Heart left ventricle (tissue), 16 donors: Measurements from ENCODE around the gene HSD11B2. TPM values are rescaled to one million over a fixed set of nuclear protein-coding genes. Genes with fewer than 3 reads are reported as not detected.

Experiments used
- ATAC-seq, 4 donors: fragments of 200-7000 bp; cut with Tn5 transposase; one replicate each; pipeline ENCODE4 v1.9.1; 2020 to 2022; ENCODE audit warnings: moderate library complexity in 4 of 4, mild to moderate bottlenecking in 3 of 4, moderate number of reproducible peaks in 1 of 4
- DNase-seq, 5 donors: peaks; one replicate each; pipeline ENCODE4 v3.0.0-alpha.2; 2020
- H3K27ac ChIP-seq, 12 donors: fragments of 200-600 bp; sonication (generic) in 4 of 12; one replicate each; pipeline versions ENCODE4 v1.5.0 to v1.8.0; 2016 to 2022; ENCODE audit warnings: mild to moderate bottlenecking in 2 of 12
- H3K27me3 ChIP-seq, 9 donors: fragments of 200-600 bp; sonication (generic) in 2 of 9; one replicate each; pipeline versions ENCODE4 v1.5.1 to v1.8.0; 2016 to 2022; ENCODE audit warnings: mild to moderate bottlenecking in 3 of 9
- H3K36me3 ChIP-seq, 9 donors: fragments of 200-600 bp; sonication (generic) in 2 of 9; one replicate each; pipeline versions ENCODE4 v1.5.0 to v1.8.0; 2018 to 2022; ENCODE audit warnings: mild to moderate bottlenecking in 2 of 9
- H3K4me1 ChIP-seq, 12 donors: fragments of 200-600 bp; sonication (generic) in 4 of 12; one replicate each; pipeline versions ENCODE4 v1.5.0 to v1.8.0; 2016 to 2022; ENCODE audit warnings: mild to moderate bottlenecking in 3 of 12
- H3K4me3 ChIP-seq, 12 donors: fragments of 200-600 bp; sonication (generic) in 4 of 12; one replicate each; pipeline versions ENCODE4 v1.5.0 to v1.8.0; 2017 to 2022; ENCODE audit warnings: mild to moderate bottlenecking in 9 of 12, moderate library complexity in 4 of 12
- H3K9me3 ChIP-seq, 12 donors: fragments of 200-600 bp; sonication (generic) in 4 of 12; one replicate each; pipeline versions ENCODE4 v1.5.0 to v1.8.0; 2016 to 2022; ENCODE audit warnings: mild to moderate bottlenecking in 1 of 12
- CTCF ChIP-seq, 12 donors: fragments of 200-600 bp; sonication (generic) in 4 of 12; IDR thresholded peaks; one replicate each; pipeline versions ENCODE4 v1.5.0 to v1.8.0; 2018 to 2022; ENCODE audit warnings: antibody characterized with exemption in 12 of 12, mild to moderate bottlenecking in 5 of 12
- POLR2A ChIP-seq, 2 donors: fragments of 450-650 bp; IDR thresholded peaks; one replicate each; pipeline ENCODE4 v1.6.1; 2017; ENCODE audit warnings: antibody characterized with exemption in 2 of 2, mild to moderate bottlenecking in 2 of 2, moderate library complexity in 2 of 2
- WGBS, 4 donors: extraction: QIAGEN DNeasy Blood & Tissue Kit in 2 of 4; methylation state at CpG; one replicate each; pipeline versions ENCODE4 v1.1.5 to v1.1.7; 2013 to 2018; 5-methylcytosine and 5-hydroxymethylcytosine counted together
- intact Hi-C, 10 donors: fragments of 100-400 bp; cut with DNase I; formaldehyde crosslinking; loops; one replicate each; pipeline versions ENCODE4 v1.11.1 to v1.14.2; 2022
- polyA plus RNA-seq, 2 donors: library from polyadenylated mRNA; stranded (reverse); fragments of 200-250 nt; gene quantifications; one replicate each; pipeline ENCODE4 v1.2.3, GENCODE V29; 2013
- total RNA-seq, 9 donors: library from RNA; depleted of rRNA in 2 of 9; stranded (reverse); fragments of >200 nt in 2 of 9; fragmentation: NEBNext Ultra II Directional in 3 of 9; extraction: Animal tissue kit (Norgen Biotek cat#: 25700) in 3 of 9; gene quantifications; one replicate each; pipeline versions ENCODE4 v1.1.0 to v1.2.4, GENCODE V29; 2016 to 2023
- donor health status: ischemic (EF 13 %, LVEDD 7.1; RV severe dilation, severe dysfunction).
- donor health status: healthy with polysubstance abuse.
- donor health status: DM: no; HTN: yes; CAD: no.
- donor health status: DM: no; HTN: no; CAD: no.
- donor health status: ischemic (EF 25% LVEDD 6.9; RV normal size, moderate dysfunction).
- donor health status: ischemic (EF 25% LVEDD 5.7; RV mildly dilated, moderate dysfunction).
- donor health status: healthy.
- donor health status: DM: yes; HTN: yes; CAD: no.
- donor health status: ischemic (EF 35%, LVEDD 5.7; RV mildly dilated, moderate dysfunction).
- donor health status: nonischemic (EF 11% LVEDD 7.7; RV severe dilation, severe dysfunction).
- donor health status: DM: yes; HTN: yes; CAD: no.
- donor health status: PGD.
- donor health status: ischemic (EF 29% LVEDD 5.4; RV normal size, mild dysfunction).
- donor health status: nonischemic (EF 23%, LVEDD 6.1; RV moderate dilation, normal function).

Gene HSD11B2
- total and polyA plus RNA-seq, 11 donors: 0.15 to 1.00 (median 0.39) TPM; not detected in 1

DNA sequence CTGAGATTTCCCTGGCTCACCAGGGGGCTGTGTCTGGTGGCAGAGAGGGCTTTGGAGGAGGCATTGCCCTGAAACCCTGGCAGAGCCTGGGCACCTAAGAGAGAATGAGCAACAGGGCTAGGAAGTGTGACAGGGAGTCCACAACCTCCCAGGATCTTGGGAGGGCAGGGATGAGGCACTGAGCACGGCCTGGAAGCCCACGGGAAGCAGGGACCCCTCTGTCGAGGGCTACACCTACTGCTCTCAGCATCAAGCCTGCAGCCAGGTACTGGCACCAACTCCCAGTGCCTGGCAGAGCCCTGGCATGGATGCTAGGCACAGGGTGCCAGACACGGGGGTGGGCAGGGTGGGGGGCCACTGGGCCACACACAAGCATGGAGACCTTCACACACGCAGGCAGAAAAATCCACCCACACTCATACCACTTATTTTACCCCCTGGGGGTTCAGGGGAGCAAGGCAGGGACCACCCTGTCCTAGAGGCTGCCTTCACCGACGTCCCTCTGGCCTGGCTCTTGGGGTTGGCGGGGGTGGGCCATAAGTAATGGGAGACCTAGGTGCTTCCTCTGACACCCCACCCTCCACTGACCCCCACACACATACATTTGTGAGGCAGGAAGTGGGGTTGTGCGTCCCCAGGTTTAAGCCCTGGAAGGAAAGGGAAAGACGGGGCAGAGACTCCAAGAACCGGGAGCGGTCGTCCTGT lies 970 bp upstream of the HSD11B2 start:
- no peak for TF ChIP-seq POLR2A (IDR thresholded peaks at IDR 0.05)
- peaks cover 0 to 44% (median 15%) of the 10 kb centered on the region in 12 donors for H3K4me1 ChIP-seq
- no peak overlapping the region for H3K27ac ChIP-seq
- peak overlapping the region; percentile 25 to 62 (median 51) for H3K4me3 ChIP-seq
- H3K9me3 ChIP-seq: no peaks in the 10 kb centered on the region
- ATAC-seq (no peak), DNase-seq (no peak)
- 47 to 58% (median 53%) methylated on average over 9 to 13 of the region's 13 CpGs for WGBS, 4 donors
- intact Hi-C loops: loop anchor here (2.0 to 10.0 kb wide), 6 partner anchors 33 to 85 kb away; no protein-coding TSS in a partner anchor
- no peaks in the 10 kb centered on the region for H3K36me3 ChIP-seq
- peaks cover 0 to 30% (median 0%) of the 10 kb centered on the region in 9 donors for H3K27me3 ChIP-seq

- peak overlapping the region; percentile 25 to 62 (median 51) for H3K4me3 ChIP-seq
- H3K27me3 ChIP-seq: peaks cover 0 to 28% (median 0%) of the 10 kb centered on the region in 9 donors
- intact Hi-C loops: no loop called here
- no peaks in the 10 kb centered on the region for H3K36me3 ChIP-seq
- peak in 2 of 4 donors; percentile 2 to 19 for ATAC-seq
- peak overlapping the region in 2 of 12 donors; percentile 42 to 52 for H3K27ac ChIP-seq
- DNase-seq: no peak
- TF ChIP-seq CTCF (IDR thresholded peaks at IDR 0.05) (no peak), POLR2A (IDR thresholded peaks at IDR 0.05) (no peak)
- WGBS, 4 donors: 2 to 6% (median 3%) methylated on average over 6 to 53 of the region's 53 CpGs
- peaks cover 0 to 44% (median 15%) of the 10 kb centered on the region in 12 donors for H3K4me1 ChIP-seq
- H3K9me3 ChIP-seq: no peaks in the 10 kb centered on the region
These were observed 381 bp upstream of the HSD11B2 start for GRCh38 chr16:67430504-67430976.

GRCh38 chr16:67431775-67432505 lies 1.0 kb downstream of the HSD11B2 start:
- Histone ChIP-seq H3K4me3 (peak overlapping the region in 11 of 12 donors; percentile 13 to 62 (median 53)), H3K27ac (peak overlapping the region in 6 of 12 donors; percentile 9 to 57 (median 33)), H3K36me3 (peaks cover 0 to 5% (median 0%) of the 10 kb centered on the region in 9 donors), H3K9me3 (no peaks in the 10 kb centered on the region), H3K27me3 (peaks cover 0 to 24% (median 0%) of the 10 kb centered on the region in 9 donors), H3K4me1 (peaks cover 0 to 44% (median 15%) of the 10 kb centered on the region in 12 donors)
- intact Hi-C loops: no loop called here
- ATAC-seq: no peak
- WGBS, 4 donors: 47 to 55% (median 51%) methylated on average over 10 to 13 of the region's 13 CpGs
- TF ChIP-seq POLR2A (IDR thresholded peaks at IDR 0.05): no peak
- no peak for TF ChIP-seq CTCF (IDR thresholded peaks at IDR 0.05)
- DNase-seq: no peak

DNA sequence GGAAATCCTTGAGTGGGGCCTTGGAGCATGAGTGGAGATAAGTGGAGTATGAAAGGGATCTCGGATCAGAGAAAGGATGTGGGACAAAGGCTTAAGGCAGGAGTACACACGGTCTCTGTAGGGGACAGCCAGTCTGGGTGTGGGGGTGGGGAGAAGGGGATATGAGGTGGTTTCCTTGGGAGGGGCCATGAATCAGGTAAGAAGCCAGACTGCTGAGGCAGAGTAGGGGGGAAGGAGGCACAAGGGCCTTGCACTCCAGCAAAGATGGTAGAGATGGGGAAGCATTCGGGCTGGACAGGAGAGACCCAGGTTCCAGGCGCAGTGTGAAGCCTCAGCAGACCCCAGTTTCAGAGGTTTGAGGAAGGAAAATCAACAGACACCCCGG lies 1.6 kb downstream of the HSD11B2 start:
- Histone ChIP-seq H3K27me3 (peaks cover 0 to 24% (median 0%) of the 10 kb centered on the region in 9 donors), H3K36me3 (peaks cover 0 to 10% (median 4%) of the 10 kb centered on the region in 9 donors), H3K27ac (no peak overlapping the region), H3K4me3 (peak overlapping the region in 1 of 12 donors; percentile 53), H3K4me1 (peaks cover 0 to 44% (median 15%) of the 10 kb centered on the region in 12 donors), H3K9me3 (no peaks in the 10 kb centered on the region)
- DNase-seq (no peak), ATAC-seq (no peak)
- intact Hi-C loops: no loop called here
- TF ChIP-seq CTCF (IDR thresholded peaks at IDR 0.05) (no peak), POLR2A (IDR thresholded peaks at IDR 0.05) (no peak)
- WGBS, 4 donors: 68 to 75% (median 72%) methylated on average over 5 of the region's 5 CpGs
